HG03064 (cell line): ENCODE data around the gene HARBI1.

Experiments
- ATAC-seq: cut with Tn5 transposase; IDR thresholded peaks from one replicate; pipeline ENCODE4 v1.9.1; 2021; ENCODE audit warnings: low read depth; ENCODE audit not compliant: unreplicated experiment

The HARBI1 gene

DNA sequence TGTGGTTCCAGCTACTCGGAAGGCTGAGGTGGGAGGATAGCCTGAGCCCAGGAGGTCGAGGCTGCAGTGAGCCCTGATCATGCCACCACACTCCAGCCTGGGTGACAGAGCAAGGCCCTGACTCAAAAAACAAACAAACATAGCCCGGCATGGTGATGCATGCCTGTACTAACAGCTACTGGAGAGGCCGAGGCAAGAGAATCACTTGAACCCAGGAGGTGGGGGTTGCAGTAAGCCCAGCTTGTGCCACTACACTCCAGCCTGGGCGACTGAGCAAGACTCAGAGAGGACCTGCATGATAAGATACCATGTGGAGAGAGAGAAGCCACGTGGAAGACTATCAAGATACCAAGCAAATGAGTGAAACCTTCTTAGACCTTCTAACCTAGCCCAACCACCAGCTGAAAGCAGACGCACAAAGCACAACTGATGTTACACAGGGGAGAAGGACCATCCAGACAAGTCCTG, 59.3 kb downstream of the HARBI1 start:
- ATAC-seq: no peak

DNA sequence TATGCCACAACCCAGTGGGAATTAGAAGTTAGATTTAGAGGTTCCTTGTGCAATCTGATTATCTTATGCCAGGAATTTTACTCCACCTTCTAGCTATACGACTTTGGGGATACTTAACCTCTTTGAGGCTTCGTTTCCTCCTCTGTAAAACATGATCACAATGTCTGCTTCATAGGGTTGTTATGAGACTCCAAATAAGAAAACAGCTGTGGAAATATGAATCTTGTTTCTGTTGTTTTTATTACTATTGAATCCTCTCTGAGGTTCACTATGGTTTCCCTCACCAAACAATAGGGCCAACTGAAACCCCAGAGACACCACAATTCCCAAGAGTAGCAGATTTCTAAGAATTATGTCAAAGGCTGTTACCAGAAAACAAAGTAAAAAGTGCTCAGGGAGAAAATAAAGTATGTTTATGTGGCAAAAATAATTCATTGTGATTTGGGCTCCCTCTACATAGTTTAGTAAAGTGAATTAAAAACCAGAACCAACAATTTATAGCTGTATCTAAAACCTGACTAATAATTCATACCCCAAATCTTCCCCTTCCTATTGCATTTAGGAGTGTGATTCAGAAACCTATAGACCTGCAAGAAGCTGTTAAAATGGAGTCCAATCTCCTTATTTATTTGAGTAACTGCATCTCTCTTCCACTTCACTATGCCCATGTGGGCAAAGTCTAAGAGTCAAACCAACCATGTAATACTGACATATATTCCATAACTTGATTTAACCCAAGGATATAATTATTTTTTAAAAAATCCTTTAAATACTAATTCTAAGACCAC, 61.6 kb downstream of the HARBI1 start:
- ATAC-seq: no peak

DNA sequence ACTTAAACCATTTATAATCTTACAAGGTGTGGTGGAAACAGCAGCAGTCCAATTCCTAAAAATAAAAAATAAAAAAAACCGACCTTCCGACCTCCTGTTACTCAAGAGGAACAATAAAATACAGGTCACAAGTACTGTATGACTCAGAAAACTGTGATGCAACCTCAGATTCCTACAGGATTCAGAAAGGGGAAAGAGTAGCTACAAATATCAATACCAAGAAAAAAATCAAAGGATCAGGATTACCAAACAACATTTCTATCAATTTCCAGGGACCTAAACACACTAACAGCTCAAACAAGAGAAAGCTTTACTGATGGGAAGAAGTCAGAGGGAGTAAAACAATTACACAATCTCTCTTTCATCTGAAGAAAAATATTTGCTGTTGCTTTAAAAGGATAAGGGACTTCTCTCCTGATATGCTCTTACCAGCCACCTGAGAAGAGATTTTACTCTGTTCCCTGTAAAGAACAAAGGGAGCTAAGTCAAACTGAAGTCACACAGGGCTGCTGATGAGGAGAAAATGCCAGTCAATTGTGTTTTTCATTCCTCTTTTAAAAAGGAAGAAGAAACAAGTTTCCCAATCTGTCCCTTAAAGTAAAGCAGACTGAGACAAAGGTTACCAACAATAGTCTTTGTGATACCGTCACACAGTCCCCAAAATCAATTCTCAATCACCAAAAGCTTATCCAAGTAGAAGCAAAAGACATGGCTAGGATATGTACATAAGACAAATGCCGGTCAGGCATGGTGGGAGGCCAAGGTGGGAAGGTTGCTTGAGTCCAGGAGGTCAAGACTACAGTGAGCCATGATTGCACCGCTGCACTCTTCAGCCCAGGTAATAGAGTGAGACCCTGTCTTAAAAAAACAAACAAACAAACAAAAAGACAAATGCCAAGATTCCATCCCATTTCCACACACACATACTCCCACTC, 62.5 kb downstream of the HARBI1 start:
- ATAC-seq: no peak

DNA sequence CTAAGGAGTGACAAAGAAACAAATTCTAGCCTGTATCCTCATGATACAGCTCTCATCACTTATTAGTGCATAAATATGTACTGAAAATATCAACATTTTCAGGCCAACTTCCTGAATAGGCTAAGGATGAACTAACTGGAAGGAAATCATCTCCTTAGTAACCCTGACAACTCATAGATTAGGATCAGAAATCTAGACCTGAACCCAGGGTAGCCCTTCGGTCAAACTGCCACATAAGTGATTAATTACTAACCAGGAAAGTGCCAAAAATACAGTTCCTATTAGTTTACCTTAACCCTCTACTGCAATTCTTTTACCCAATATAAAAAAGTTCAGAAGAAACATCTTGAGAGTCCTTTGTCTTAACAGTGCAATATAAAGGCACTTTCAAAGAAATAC, 63.2 kb downstream of the HARBI1 start:
- ATAC-seq: no peak
